B cell (primary cell): ENCODE results near the gene UMAD1. TPM values are rescaled to one million over a fixed set of nuclear protein-coding genes. Genes with fewer than 3 reads are reported as not detected.

Source experiments
- ATAC-seq: fragments of 200-7000 bp; cut with Tn5 transposase; one replicate; pipeline ENCODE4 v1.10.0; 2021; ENCODE audit warnings: low read depth, mild to moderate bottlenecking, moderate number of reproducible peaks, moderate library complexity
- CTCF ChIA-PET: fragments of 350-600 bp; sonication (Branson Sonifier 250); formaldehyde crosslinking; loops from one replicate; lab custom pipeline; 2021; ENCODE audit warnings: antibody characterized with exemption, inconsistent platforms; lab: Charles Lee
- POLR2A ChIA-PET: fragments of 350-600 bp; sonication (Branson Sonifier 250); formaldehyde crosslinking; loops from one replicate; lab custom pipeline; 2021; ENCODE audit warnings: antibody characterized with exemption; lab: Charles Lee
- DNase-seq: peaks from one replicate; pipeline ENCODE4 v3.0.0; 2013
- H2AFZ ChIP-seq: 2 replicates; pipeline ENCODE4 v1.6.1; 2012; ENCODE audit warnings: mild to moderate bottlenecking, low read depth, low read length; ENCODE audit not compliant: insufficient read depth, poor library complexity, severe bottlenecking
- H3K27ac ChIP-seq, 2 donors: 1 replicate in 1 of 2; 2 replicates in 1 of 2; pipeline ENCODE4 v1.5.1; 2012 to 2013; ENCODE audit warnings: low read length in 2 of 2, mild to moderate bottlenecking in 2 of 2, moderate library complexity in 1 of 2
- H3K27me3 ChIP-seq, 4 experiments: fragments of 200-600 bp in 1 of 4; sonication (generic) in 1 of 4; replicated peaks in 1 of 4; 1 replicate in 2 of 4; 2 replicates in 2 of 4; pipeline versions ENCODE4 v1.6.1 to v1.7.0; 2013 to 2016; ENCODE audit warnings: low read length in 3 of 4, mild to moderate bottlenecking in 2 of 4, mixed read lengths in 1 of 4, moderate library complexity in 1 of 4; ENCODE audit not compliant: insufficient read depth in 4 of 4, control insufficient read depth in 3 of 4; ENCODE audit errors: control extremely low read depth in 1 of 4
- H3K36me3 ChIP-seq, 2 experiments: replicated peaks in 1 of 2; 1 replicate in 1 of 2; 2 replicates in 1 of 2; pipeline versions ENCODE4 v1.6.1 to v1.7.1; 2013; ENCODE audit warnings: low read length in 1 of 2; ENCODE audit not compliant: insufficient read depth in 2 of 2, control insufficient read depth in 1 of 2; ENCODE audit errors: control extremely low read depth in 1 of 2, extremely low read depth in 1 of 2
- H3K4me1 ChIP-seq, 2 donors: fragments of 200-600 bp in 1 of 2; sonication (generic) in 1 of 2; 1 replicate in 1 of 2; 2 replicates in 1 of 2; pipeline versions ENCODE4 v1.5.1 to v1.6.1; 2013 to 2017; ENCODE audit warnings: low read length in 2 of 2; ENCODE audit not compliant: control insufficient read depth in 2 of 2, insufficient read depth in 2 of 2
- H3K4me2 ChIP-seq: replicated peaks from 2 replicates; pipeline ENCODE3; 2012; ENCODE audit warnings: mild to moderate bottlenecking, low read depth, low read length; ENCODE audit not compliant: poor library complexity, severe bottlenecking
- H3K4me3 ChIP-seq, 5 experiments: fragments of 200-600 bp in 1 of 5; sonication (generic) in 1 of 5; 1 replicate in 3 of 5; 2 replicates in 2 of 5; pipeline versions ENCODE4 v1.5.1 to v1.7.0; 2011 to 2016; ENCODE audit warnings: low read length in 4 of 5, mild to moderate bottlenecking in 4 of 5, low read depth in 2 of 5, control low read depth in 1 of 5, moderate library complexity in 1 of 5; ENCODE audit not compliant: insufficient read depth in 1 of 5; ENCODE audit errors: control extremely low read depth in 1 of 5, extremely low read depth in 1 of 5
- H3K79me2 ChIP-seq: fragments of 200-600 bp; sonication (generic); one replicate; pipeline ENCODE4 v1.6.0; 2016; ENCODE audit warnings: low read length; ENCODE audit not compliant: control insufficient read depth, insufficient read depth
- H3K9ac ChIP-seq: fragments of 200-600 bp; sonication (generic); 2 replicates; pipeline ENCODE4 v1.6.1; 2017; ENCODE audit warnings: mild to moderate bottlenecking, low read length, moderate library complexity
- H3K9me3 ChIP-seq, 3 donors: one replicate each; pipeline versions ENCODE4 v1.6.1 to v1.7.1; 2013; ENCODE audit warnings: low read length in 2 of 3; ENCODE audit not compliant: control insufficient read depth in 2 of 3, insufficient read depth in 1 of 3; ENCODE audit errors: control extremely low read depth in 1 of 3
- H4K20me1 ChIP-seq: 2 replicates; pipeline ENCODE4 v1.6.0; 2012; ENCODE audit warnings: mild to moderate bottlenecking, low read length; ENCODE audit not compliant: insufficient read depth, control insufficient read depth, poor library complexity, severe bottlenecking
- H3K27ac Mint-ChIP-seq: one replicate; pipeline ENCODE4 v1.8.0; 2021; ENCODE audit warnings: mixed read lengths
- H3K27me3 Mint-ChIP-seq: one replicate; pipeline ENCODE4 v1.8.0; 2021; ENCODE audit warnings: mixed read lengths
- H3K4me1 Mint-ChIP-seq: one replicate; pipeline ENCODE4 v1.8.0; 2021; ENCODE audit warnings: mixed read lengths
- H3K4me3 Mint-ChIP-seq: one replicate; pipeline ENCODE4 v1.8.0; 2021; ENCODE audit warnings: mixed read lengths
- H3K9me3 Mint-ChIP-seq: one replicate; pipeline ENCODE4 v1.8.0; 2022; ENCODE audit warnings: mixed read lengths; ENCODE audit not compliant: insufficient read depth
- CTCF ChIP-seq: fragments of 200-600 bp; IDR thresholded peaks from one replicate; pipeline ENCODE4 v1.8.0; 2022; ENCODE audit warnings: antibody characterized with exemption, mild to moderate bottlenecking
- EZH2 ChIP-seq: IDR thresholded peaks from 2 replicates; pipeline ENCODE4 v1.6.1; 2012; ENCODE audit warnings: borderline replicate concordance, low read depth, mild to moderate bottlenecking, moderate library complexity, low read length; ENCODE audit not compliant: insufficient read depth, poor library complexity, severe bottlenecking
- WGBS: methylation state at CpG from one replicate; pipeline ENCODE4 v1.1.5; 2013; ENCODE audit warnings: missing lambda C conversion rate; ENCODE audit not compliant: insufficient coverage; 5-methylcytosine and 5-hydroxymethylcytosine counted together
- intact Hi-C: fragments of 100-400 bp; cut with micrococcal nuclease; formaldehyde crosslinking; loops from one replicate; pipeline ENCODE4 v1.10.0; 2022
- polyA plus RNA-seq: library from polyadenylated mRNA; depleted of rRNA; stranded (reverse); fragments of >200 nt; gene quantifications from 2 replicates; pipeline ENCODE4 v1.2.3, GENCODE V29; 2012
- total RNA-seq, 2 donors: library from RNA; stranded (reverse); fragments of 120-200 nt in 1 of 2; gene quantifications; 1 replicate in 1 of 2; 2 replicates in 1 of 2; pipeline versions ENCODE4 v1.2.3 to v1.2.4, GENCODE V29; 2013 to 2022

The UMAD1 gene
- total and polyA plus RNA-seq, 2 donors (not counting 1 experiment from before 2014, with no cell fraction given): 11.6 to 25.9 TPM

- Histone ChIP-seq H3K79me2 (no peaks in the 10 kb centered on the region), H3K27me3 (no peaks in the 10 kb centered on the region), H3K4me2 (no peak overlapping the region), H2AFZ (no peak overlapping the region), H3K36me3 (peaks cover 8 to 18% of the 10 kb centered on the region in 2 experiments), H3K4me3 (no peak overlapping the region), H3K4me1 (no peaks in the 10 kb centered on the region), H3K27ac (no peak overlapping the region), H3K9me3 (no peaks in the 10 kb centered on the region), H3K9ac (no peak overlapping the region), H4K20me1 (no peaks in the 10 kb centered on the region)
- Mint-ChIP-seq H3K9me3 (no peaks in the 10 kb centered on the region), H3K27ac (no peak overlapping the region), H3K4me1 (no peaks in the 10 kb centered on the region), H3K4me3 (no peak overlapping the region), H3K27me3 (no peaks in the 10 kb centered on the region)
- ChIA-PET POLR2A (no interaction called here), CTCF (interaction anchor here (1.2 to 1.3 kb wide), 2 partner anchors 11 to 74 kb away, joined by 3 to 4 read pairs; no protein-coding TSS in a partner anchor)
- no peak for ATAC-seq
- DNase-seq: no peak
- 100% methylated on average over 1 of the region's 3 CpGs for WGBS
- intact Hi-C loops: no loop called here
- TF ChIP-seq EZH2 (no peak), CTCF (no peak)
Measured at GRCh38 chr7:7607010-7607409, 33.5 kb upstream of the UMAD1 start.

- no peak overlapping the region for H3K27ac ChIP-seq
- peaks cover 8 to 18% of the 10 kb centered on the region in 2 experiments for H3K36me3 ChIP-seq
- H3K4me1 Mint-ChIP-seq: peaks cover 2% of the 10 kb centered on the region
- H3K79me2 ChIP-seq: no peaks in the 10 kb centered on the region
- H3K4me3 ChIP-seq: no peak overlapping the region
- no CpG with 5 or more reads among the region's 2 CpGs for WGBS
- ATAC-seq (no peak), DNase-seq (no peak)
- ChIA-PET POLR2A (no interaction called here), CTCF (no interaction called here)
- H3K9ac ChIP-seq: no peak overlapping the region
- H3K4me1 ChIP-seq: peaks cover 0 to under 1% of the 10 kb centered on the region in 2 donors
- no peak overlapping the region for H3K27ac Mint-ChIP-seq
- H3K9me3 ChIP-seq: no peaks in the 10 kb centered on the region
- TF ChIP-seq EZH2: no peak
- TF ChIP-seq CTCF: no peak
- no peak overlapping the region for H2AFZ ChIP-seq
- no peaks in the 10 kb centered on the region for H3K27me3 ChIP-seq
- intact Hi-C loops: no loop called here
- H3K27me3 Mint-ChIP-seq: no peaks in the 10 kb centered on the region
- H4K20me1 ChIP-seq: no peaks in the 10 kb centered on the region
- no peak overlapping the region for H3K4me2 ChIP-seq
- H3K4me3 Mint-ChIP-seq: no peak overlapping the region
- no peaks in the 10 kb centered on the region for H3K9me3 Mint-ChIP-seq
Measured at GRCh38 chr7:7609330-7609729, 31.2 kb upstream of the UMAD1 start.
